ENCODE measurements around the gene NT5C.
"Not testable (repeated sequence)": the region's sequence is repeated elsewhere in the genome, so short reads cannot be mapped to it uniquely, and the experiment has no call there.

The NT5C gene

DNA sequence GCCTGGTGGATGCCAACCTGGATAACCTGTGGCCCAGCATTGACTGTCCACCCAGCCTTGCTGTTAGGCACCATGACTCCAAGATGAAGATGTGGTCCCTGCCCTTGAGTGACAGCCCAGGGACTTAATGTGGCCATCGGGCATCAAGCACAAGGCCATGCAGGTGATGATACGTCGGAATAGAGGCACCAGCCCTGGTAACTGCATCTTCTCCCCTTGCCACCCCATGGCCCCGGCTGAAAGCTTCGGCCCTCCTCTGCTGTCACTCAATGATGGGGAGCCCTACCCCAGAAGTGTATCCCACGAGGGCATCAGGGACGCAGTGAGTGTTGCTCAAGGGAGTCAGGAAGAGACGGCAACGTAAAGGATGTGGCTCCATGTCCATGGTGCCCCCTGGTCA lies 2.0 kb downstream of the NT5C start:
- no peaks in the 10 kb centered on the region for H3K27me3 ChIP-seq (ENCODE audit: control insufficient read depth, insufficient read depth, low read length)
- no peaks in the 10 kb centered on the region for H3K9me3 ChIP-seq (ENCODE audit: control insufficient read depth, insufficient read depth, low read depth, low read length)
- no peak overlapping the region for H3K4me3 ChIP-seq (ENCODE audit: low read depth, low read length)
- H3K4me1 ChIP-seq (ENCODE audit: control insufficient read depth, insufficient read depth, low read length): peaks cover 5% of the 10 kb centered on the region
- no peak overlapping the region for H3K27ac ChIP-seq (ENCODE audit: low read depth, low read length)
- H3K36me3 ChIP-seq (ENCODE audit: control insufficient read depth, insufficient read depth, low read length): peaks cover 18% of the 10 kb centered on the region
- no peak overlapping the region for H3K9ac ChIP-seq (ENCODE audit: low read length)

GRCh38 chr17:75128694-75129505 lies 2.6 kb downstream of the NT5C start:
- peaks cover 18% of the 10 kb centered on the region for H3K36me3 ChIP-seq (ENCODE audit: control insufficient read depth, insufficient read depth, low read length)
- no peak overlapping the region for H3K9ac ChIP-seq (ENCODE audit: low read length)
- H3K27me3 ChIP-seq (ENCODE audit: control insufficient read depth, insufficient read depth, low read length): no peaks in the 10 kb centered on the region
- H3K27ac ChIP-seq (ENCODE audit: low read depth, low read length): no peak overlapping the region
- no peak overlapping the region for H3K4me3 ChIP-seq (ENCODE audit: low read depth, low read length)
- H3K9me3 ChIP-seq (ENCODE audit: control insufficient read depth, insufficient read depth, low read depth, low read length): no peaks in the 10 kb centered on the region
- peaks cover 5% of the 10 kb centered on the region for H3K4me1 ChIP-seq (ENCODE audit: control insufficient read depth, insufficient read depth, low read length)

- H3K4me3 ChIP-seq (ENCODE audit: low read depth, low read length); H3K27ac ChIP-seq (ENCODE audit: low read depth, low read length); H3K9ac ChIP-seq (ENCODE audit: low read length); H3K4me1 ChIP-seq (ENCODE audit: control insufficient read depth, insufficient read depth, low read length); H3K9me3 ChIP-seq (ENCODE audit: control insufficient read depth, insufficient read depth, low read depth, low read length); H3K27me3 ChIP-seq (ENCODE audit: control insufficient read depth, insufficient read depth, low read length): not testable (repeated sequence)
- H3K36me3 ChIP-seq (ENCODE audit: control insufficient read depth, insufficient read depth, low read length): peaks cover 18% of the 10 kb centered on the region
These were observed 3.6 kb downstream of the NT5C start for GRCh38 chr17:75127936-75128335.

- Histone ChIP-seq H3K36me3 (ENCODE audit: control insufficient read depth, insufficient read depth, low read length) (peaks cover 18% of the 10 kb centered on the region), H3K4me1 (ENCODE audit: control insufficient read depth, insufficient read depth, low read length) (peaks cover 5% of the 10 kb centered on the region), H3K9ac (ENCODE audit: low read length) (no peak overlapping the region), H3K27ac (ENCODE audit: low read depth, low read length) (no peak overlapping the region), H3K4me3 (ENCODE audit: low read depth, low read length) (no peak overlapping the region), H3K9me3 (ENCODE audit: control insufficient read depth, insufficient read depth, low read depth, low read length) (no peaks in the 10 kb centered on the region), H3K27me3 (ENCODE audit: control insufficient read depth, insufficient read depth, low read length) (no peaks in the 10 kb centered on the region)
These were observed 4.6 kb downstream of the NT5C start for GRCh38 chr17:75126954-75127353.

- H3K36me3 ChIP-seq (ENCODE audit: control insufficient read depth, insufficient read depth, low read length): peaks cover 21% of the 10 kb centered on the region
- peaks cover 5% of the 10 kb centered on the region for H3K4me1 ChIP-seq (ENCODE audit: control insufficient read depth, insufficient read depth, low read length)
- H3K27ac ChIP-seq (ENCODE audit: low read depth, low read length): no peak overlapping the region
- H3K4me3 ChIP-seq (ENCODE audit: low read depth, low read length): no peak overlapping the region
- no peaks in the 10 kb centered on the region for H3K9me3 ChIP-seq (ENCODE audit: control insufficient read depth, insufficient read depth, low read depth, low read length)
- no peaks in the 10 kb centered on the region for H3K27me3 ChIP-seq (ENCODE audit: control insufficient read depth, insufficient read depth, low read length)
- H3K9ac ChIP-seq (ENCODE audit: low read length): no peak overlapping the region
These were observed 5.6 kb downstream of the NT5C start for GRCh38 chr17:75125984-75126383.

- Histone ChIP-seq H3K27me3 (ENCODE audit: control insufficient read depth, insufficient read depth, low read length) (no peaks in the 10 kb centered on the region), H3K4me1 (ENCODE audit: control insufficient read depth, insufficient read depth, low read length) (no peaks in the 10 kb centered on the region), H3K36me3 (ENCODE audit: control insufficient read depth, insufficient read depth, low read length) (peaks cover 21% of the 10 kb centered on the region), H3K4me3 (ENCODE audit: low read depth, low read length) (no peak overlapping the region), H3K9ac (ENCODE audit: low read length) (no peak overlapping the region), H3K9me3 (ENCODE audit: control insufficient read depth, insufficient read depth, low read depth, low read length) (no peaks in the 10 kb centered on the region), H3K27ac (ENCODE audit: low read depth, low read length) (no peak overlapping the region)
These were observed 6.8 kb downstream of the NT5C start for GRCh38 chr17:75124819-75125162.

DNA sequence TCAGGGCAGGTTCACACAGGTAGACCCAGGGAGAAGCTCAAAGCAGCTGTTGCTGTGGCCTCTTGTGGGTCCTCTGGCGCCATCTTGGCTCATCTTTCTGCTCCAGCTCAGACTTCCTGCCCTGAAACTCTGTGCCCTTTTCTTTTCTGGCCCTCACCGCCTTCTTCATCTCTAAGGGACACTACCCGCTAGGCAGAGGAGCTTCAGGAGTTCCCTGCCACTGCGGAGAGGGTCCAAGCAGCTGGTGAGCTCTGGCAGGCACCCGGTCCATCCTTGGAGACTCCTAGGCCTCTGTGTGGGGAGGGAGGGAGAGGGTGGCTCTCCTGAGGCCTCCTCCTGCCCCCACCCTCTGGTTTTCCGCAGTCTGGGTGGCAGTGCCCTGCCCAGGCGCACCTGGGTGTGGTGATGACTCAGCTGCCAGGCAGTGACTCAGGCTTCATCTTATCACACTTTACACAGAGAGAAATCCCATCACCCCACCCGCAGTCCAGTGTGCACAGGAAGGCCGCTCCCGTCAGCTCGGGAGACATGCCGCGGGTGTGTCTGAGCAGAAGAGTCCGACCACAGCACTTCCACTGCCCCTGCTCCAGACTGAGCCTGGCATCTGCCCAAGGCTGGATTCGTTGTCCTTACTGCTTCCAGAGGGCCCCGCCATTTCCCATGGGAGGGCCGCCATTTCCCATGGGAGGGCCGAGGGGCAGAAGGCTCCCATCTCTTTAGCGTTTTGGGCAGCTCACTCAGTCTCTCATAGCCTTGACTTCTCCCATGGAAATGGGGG lies 7.3 kb downstream of the NT5C start:
- Histone ChIP-seq H3K9me3 (ENCODE audit: control insufficient read depth, insufficient read depth, low read depth, low read length) (no peaks in the 10 kb centered on the region), H3K4me1 (ENCODE audit: control insufficient read depth, insufficient read depth, low read length) (no peaks in the 10 kb centered on the region), H3K36me3 (ENCODE audit: control insufficient read depth, insufficient read depth, low read length) (peaks cover 15% of the 10 kb centered on the region), H3K9ac (ENCODE audit: low read length) (no peak overlapping the region), H3K27ac (ENCODE audit: low read depth, low read length) (no peak overlapping the region; the same call in 1 of the 2 replicates), H3K4me3 (ENCODE audit: low read depth, low read length) (no peak overlapping the region), H3K27me3 (ENCODE audit: control insufficient read depth, insufficient read depth, low read length) (no peaks in the 10 kb centered on the region)

DNA sequence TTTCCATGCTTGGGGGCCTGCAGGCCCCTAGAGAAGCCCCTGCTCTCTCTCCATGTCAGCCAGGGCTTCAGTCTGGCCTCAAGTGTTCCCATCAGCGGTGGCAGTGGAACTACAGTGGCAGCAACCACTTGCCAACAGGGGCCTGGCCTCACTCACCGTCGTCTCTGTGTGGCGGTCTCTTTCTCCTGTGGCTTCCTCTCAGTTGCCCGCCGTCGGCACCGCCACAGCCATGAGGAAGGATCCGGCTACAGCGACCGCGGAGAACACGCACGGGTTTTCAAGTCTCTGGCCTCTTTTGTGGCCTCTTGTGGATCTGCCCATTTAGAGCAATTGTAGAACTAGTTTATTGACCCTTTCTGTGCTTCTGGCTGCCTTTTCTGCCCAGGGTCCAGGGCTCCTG lies 13.2 kb downstream of the NT5C start:
- H3K9ac ChIP-seq (ENCODE audit: low read length): no peak overlapping the region
- peaks cover 7% of the 10 kb centered on the region; the same call in 1 of the 2 replicates for H3K4me1 ChIP-seq (ENCODE audit: control insufficient read depth, insufficient read depth, low read length)
- peaks cover 18% of the 10 kb centered on the region for H3K36me3 ChIP-seq (ENCODE audit: control insufficient read depth, insufficient read depth, low read length)
- no peaks in the 10 kb centered on the region for H3K9me3 ChIP-seq (ENCODE audit: control insufficient read depth, insufficient read depth, low read depth, low read length)
- no peaks in the 10 kb centered on the region for H3K27me3 ChIP-seq (ENCODE audit: control insufficient read depth, insufficient read depth, low read length)
- no peak overlapping the region for H3K4me3 ChIP-seq (ENCODE audit: low read depth, low read length)
- no peak overlapping the region for H3K27ac ChIP-seq (ENCODE audit: low read depth, low read length)

- no peaks in the 10 kb centered on the region for H3K27me3 ChIP-seq (ENCODE audit: control insufficient read depth, insufficient read depth, low read length)
- H3K4me1 ChIP-seq (ENCODE audit: control insufficient read depth, insufficient read depth, low read length): peaks cover 7% of the 10 kb centered on the region; the same call in 1 of the 2 replicates
These were observed 14.8 kb downstream of the NT5C start for GRCh38 chr17:75116737-75117136.

DNA sequence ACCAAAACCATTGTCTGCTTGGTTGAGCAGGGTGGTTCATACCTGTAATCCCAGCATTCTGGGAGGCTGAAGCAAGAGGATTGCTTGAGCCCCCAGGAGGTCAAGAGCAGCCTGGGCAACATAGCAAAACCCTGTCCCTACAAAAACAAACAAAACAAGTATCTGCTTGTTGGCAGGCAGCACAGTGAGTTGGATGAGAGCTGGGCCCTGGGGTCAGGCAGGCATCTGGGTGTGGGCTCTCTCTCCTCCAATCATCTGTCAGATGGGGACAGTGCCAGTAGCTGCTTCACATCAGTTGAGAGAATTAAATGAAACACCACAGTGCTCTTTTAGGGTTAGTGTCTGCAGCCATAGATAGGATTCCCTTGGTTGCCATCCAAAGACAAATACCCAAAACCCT lies 16.0 kb downstream of the NT5C start:
- H3K9ac ChIP-seq (ENCODE audit: low read length): no peak overlapping the region
- H3K27me3 ChIP-seq (ENCODE audit: control insufficient read depth, insufficient read depth, low read length): no peaks in the 10 kb centered on the region
- peaks cover 16% of the 10 kb centered on the region for H3K36me3 ChIP-seq (ENCODE audit: control insufficient read depth, insufficient read depth, low read length)
- no peaks in the 10 kb centered on the region for H3K9me3 ChIP-seq (ENCODE audit: control insufficient read depth, insufficient read depth, low read depth, low read length)
- no peak overlapping the region for H3K27ac ChIP-seq (ENCODE audit: low read depth, low read length)
- H3K4me3 ChIP-seq (ENCODE audit: low read depth, low read length): no peak overlapping the region
- peaks cover 7% of the 10 kb centered on the region; the same call in 1 of the 2 replicates for H3K4me1 ChIP-seq (ENCODE audit: control insufficient read depth, insufficient read depth, low read length)

More at GRCh38 chr17:75116737-75117136, 14.8 kb downstream of the NT5C start:
- peaks cover 18% of the 10 kb centered on the region for H3K36me3 ChIP-seq (ENCODE audit: control insufficient read depth, insufficient read depth, low read length)
- no peak overlapping the region for H3K4me3 ChIP-seq (ENCODE audit: low read depth, low read length)
- no peaks in the 10 kb centered on the region for H3K9me3 ChIP-seq (ENCODE audit: control insufficient read depth, insufficient read depth, low read depth, low read length)
- H3K9ac ChIP-seq (ENCODE audit: low read length): no peak overlapping the region
- no peak overlapping the region for H3K27ac ChIP-seq (ENCODE audit: low read depth, low read length)
